AG09309 (cell line): ENCODE results near the gene GALNT14.
A peak's percentile ranks its signal among the peaks of the same experiment; 100 is the strongest.

Experiments used
- DNase-seq: peaks from one replicate; pipeline ENCODE4 v3.0.0-alpha.2; 2010; ENCODE audit warnings: low read depth
- H3K4me3 ChIP-seq: 2 replicates; pipeline ENCODE4 v1.5.1; 2011; ENCODE audit warnings: mild to moderate bottlenecking, low read depth, low read length, moderate library complexity; ENCODE audit not compliant: control insufficient read depth
- TF ChIP-seq, protein P1 (sequence below): IDR thresholded peaks from 2 replicates; pipeline ENCODE4 v1.5.1; 2011; ENCODE audit warnings: mild to moderate bottlenecking, low read depth, low read length, inconsistent platforms; ENCODE audit not compliant: insufficient read depth, control insufficient read depth; ENCODE audit errors: missing control alignments

GALNT14 gene

DNA sequence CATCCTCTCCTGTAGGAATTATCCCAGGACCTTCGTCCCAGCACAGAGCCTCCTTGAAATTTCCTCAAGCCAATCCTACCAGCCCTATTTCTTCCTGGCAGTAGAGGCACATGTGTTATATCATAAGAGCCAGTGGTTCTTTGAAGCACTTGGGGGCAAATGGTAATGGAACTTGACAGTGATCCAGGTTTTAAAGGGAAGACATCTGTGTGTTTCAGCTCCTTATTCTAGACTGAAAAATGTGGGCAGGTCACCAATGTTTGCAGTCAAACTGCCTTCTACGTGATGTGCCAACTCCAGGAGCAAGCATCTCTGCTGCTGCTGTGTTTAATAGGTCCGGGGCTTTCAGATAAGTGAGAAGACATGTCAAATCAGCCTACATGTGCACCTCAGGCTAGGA, 157.1 kb downstream of the GALNT14 start:
- TF ChIP-seq, protein P1, sequence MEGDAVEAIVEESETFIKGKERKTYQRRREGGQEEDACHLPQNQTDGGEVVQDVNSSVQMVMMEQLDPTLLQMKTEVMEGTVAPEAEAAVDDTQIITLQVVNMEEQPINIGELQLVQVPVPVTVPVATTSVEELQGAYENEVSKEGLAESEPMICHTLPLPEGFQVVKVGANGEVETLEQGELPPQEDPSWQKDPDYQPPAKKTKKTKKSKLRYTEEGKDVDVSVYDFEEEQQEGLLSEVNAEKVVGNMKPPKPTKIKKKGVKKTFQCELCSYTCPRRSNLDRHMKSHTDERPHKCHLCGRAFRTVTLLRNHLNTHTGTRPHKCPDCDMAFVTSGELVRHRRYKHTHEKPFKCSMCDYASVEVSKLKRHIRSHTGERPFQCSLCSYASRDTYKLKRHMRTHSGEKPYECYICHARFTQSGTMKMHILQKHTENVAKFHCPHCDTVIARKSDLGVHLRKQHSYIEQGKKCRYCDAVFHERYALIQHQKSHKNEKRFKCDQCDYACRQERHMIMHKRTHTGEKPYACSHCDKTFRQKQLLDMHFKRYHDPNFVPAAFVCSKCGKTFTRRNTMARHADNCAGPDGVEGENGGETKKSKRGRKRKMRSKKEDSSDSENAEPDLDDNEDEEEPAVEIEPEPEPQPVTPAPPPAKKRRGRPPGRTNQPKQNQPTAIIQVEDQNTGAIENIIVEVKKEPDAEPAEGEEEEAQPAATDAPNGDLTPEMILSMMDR, result no peak
- no peak overlapping the region for H3K4me3 ChIP-seq
- no peak for DNase-seq

DNA sequence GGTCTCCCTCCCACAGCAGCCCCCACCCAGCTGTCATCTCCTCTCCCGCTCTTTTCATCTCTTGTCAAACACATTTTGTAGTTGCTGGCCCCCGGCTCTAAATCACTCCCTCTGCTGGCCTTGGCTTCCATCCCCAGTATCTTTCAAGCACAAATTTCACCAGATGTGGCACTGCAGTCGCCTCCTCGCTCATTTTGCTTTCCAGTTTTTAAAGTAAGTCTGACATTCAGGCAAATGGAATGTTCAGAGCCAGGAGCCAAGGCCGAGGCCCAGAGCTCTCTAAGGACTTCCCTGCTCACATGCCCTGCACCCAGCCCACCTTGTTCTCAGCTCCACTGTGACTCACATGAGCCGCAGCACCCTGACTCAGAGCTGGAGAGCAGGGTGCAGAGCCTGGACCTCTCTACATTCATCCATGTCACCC, 158.4 kb downstream of the GALNT14 start:
- TF ChIP-seq, protein P1, result peak; percentile 52
- H3K4me3 ChIP-seq, result no peak overlapping the region
- peak; percentile 60 for DNase-seq

DNA sequence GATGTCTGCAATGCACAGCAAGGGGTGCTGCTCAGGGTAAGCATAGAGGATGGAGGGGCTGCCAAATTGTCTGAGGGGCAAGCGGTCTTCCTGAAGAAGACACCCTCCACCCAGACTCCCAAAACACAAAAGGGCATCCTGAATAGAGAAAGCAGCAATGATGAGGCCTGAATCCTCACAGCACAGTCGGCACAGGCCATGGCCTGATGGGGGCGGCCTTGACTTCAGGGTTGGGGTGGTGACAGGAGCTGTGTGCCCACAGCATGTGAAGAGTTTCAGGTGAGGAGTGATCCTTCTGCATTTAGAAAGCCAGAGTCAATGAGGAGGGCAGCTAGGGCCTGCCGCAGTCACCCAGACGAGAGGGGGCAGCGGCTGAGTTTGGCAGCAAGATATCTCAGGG, 159.4 kb downstream of the GALNT14 start:
- no peak overlapping the region for H3K4me3 ChIP-seq
- TF ChIP-seq, protein P1, result no peak
- no peak for DNase-seq

DNA sequence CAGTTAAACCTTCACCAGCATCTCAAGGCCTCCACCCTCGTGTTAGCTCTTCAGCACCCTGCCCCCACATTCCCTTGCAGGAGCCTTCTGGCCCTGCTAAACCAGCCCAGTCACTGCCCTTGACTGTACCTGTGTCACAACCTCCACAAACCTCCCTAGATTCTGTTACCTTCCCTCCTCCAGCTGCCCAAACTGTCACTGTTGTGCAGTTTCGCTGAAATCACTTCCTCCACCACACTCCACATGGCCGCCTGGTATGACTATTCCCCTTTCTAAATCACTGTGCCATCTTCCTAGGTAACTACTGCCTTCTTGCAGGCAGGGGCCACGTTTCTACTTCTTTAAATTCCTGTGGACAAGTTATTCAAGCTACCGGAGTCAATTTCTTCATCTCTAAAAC, 160.2 kb downstream of the GALNT14 start:
- TF ChIP-seq, protein P1, result no peak
- DNase-seq, result no peak
- H3K4me3 ChIP-seq, result no peak overlapping the region

DNA sequence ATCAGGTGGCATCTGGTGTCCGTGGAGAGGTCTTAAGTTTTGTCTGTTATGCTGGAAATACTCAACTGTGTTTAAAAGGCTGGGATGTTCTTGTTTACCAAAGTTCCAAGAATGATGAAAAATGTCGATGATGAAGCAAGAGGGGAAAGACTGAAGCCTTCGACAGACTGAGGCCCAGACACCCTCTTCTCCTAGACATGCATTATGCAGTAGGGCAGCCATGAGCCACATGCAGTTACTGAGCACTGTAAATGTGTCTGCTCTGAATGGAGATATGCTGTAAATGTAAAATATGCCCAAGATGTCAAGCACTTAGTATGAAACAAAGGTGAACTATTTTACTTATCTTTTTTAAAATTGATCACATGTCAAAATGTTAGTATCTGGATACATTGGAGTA, 163.1 kb downstream of the GALNT14 start:
- no peak for DNase-seq
- no peak overlapping the region for H3K4me3 ChIP-seq
- TF ChIP-seq, protein P1, result no peak

DNA sequence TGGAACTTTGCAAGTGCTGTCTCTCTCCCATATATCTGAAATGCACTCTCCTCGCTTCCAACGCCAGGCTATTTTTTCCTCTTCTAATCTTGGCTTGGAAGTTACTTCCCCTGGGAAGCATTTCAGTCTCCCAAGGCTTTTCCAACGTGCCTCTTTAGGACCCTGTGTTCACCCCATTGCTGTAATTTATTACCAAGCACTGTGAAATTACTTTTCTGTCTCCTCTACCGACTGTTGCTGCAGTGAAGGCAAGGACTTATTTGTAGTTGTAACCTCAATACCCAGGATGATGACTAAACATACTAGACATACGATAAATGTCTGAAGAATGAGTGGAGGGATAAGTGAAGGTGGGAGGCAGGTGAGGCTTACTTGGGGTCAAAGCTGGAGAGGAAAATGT, 163.7 kb downstream of the GALNT14 start:
- TF ChIP-seq, protein P1, result no peak
- DNase-seq, result no peak
- H3K4me3 ChIP-seq, result no peak overlapping the region

DNA sequence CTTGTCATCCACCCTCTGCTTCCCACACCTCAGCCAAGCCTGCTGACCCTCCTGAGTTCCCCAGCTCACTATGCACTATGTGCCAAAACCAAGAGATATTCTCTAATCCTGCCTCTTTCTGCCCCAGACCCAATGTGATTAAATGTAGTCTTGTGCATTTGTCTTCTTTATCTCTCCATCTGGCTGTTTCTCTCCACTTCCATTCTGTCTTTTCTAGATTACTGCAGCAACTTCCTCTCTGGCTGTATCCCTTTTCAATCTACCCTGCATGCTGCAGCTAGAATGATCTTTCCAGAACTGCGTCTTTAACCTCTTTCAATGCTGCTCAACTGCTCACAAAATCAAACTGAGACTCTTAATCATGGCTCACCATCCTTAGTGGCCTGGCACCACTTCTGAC, 164.1 kb downstream of the GALNT14 start:
- no peak overlapping the region for H3K4me3 ChIP-seq
- no peak for DNase-seq
- TF ChIP-seq, protein P1, result no peak
